M059J (cell line): Measurements from ENCODE around the gene NDUFA13. TPM values are rescaled to one million over a fixed set of nuclear protein-coding genes. Genes with fewer than 3 reads are reported as not detected.

Experiments used
- DNase-seq: peaks from one replicate; pipeline ENCODE4 v3.0.0-alpha.2; 2012; ENCODE audit warnings: low read depth
- total RNA-seq: library from RNA; depleted of rRNA; stranded (reverse); fragments of >200 nt; shearing (Covaris generic); gene quantifications from 2 replicates; pipeline ENCODE4 v1.2.3, GENCODE V29; 2014

The NDUFA13 gene
- total RNA-seq, 1 experiment from 2014 or later, result 205 TPM

- DNase-seq, result no peak
These were observed 31.8 kb downstream of the NDUFA13 start for GRCh38 chr19:19547674-19548336.

GRCh38 chr19:19548915-19549759 lies 33.1 kb downstream of the NDUFA13 start:
- DNase-seq, result no peak

- no peak for DNase-seq
These were observed 33.9 kb downstream of the NDUFA13 start for GRCh38 chr19:19549804-19550464.

- peak; percentile 73 for DNase-seq
These were observed 34.5 kb downstream of the NDUFA13 start for GRCh38 chr19:19550485-19550929.

- no peak for DNase-seq
These were observed 35.2 kb downstream of the NDUFA13 start for GRCh38 chr19:19550972-19551852.

- peak; percentile 45 for DNase-seq
These were observed 35.8 kb downstream of the NDUFA13 start for GRCh38 chr19:19551853-19552192.

GRCh38 chr19:19552798-19553197 lies 36.8 kb downstream of the NDUFA13 start:
- peak; percentile 40 for DNase-seq

GRCh38 chr19:19553670-19554069 lies 37.6 kb downstream of the NDUFA13 start:
- no peak for DNase-seq

- peak; percentile 29 for DNase-seq
These were observed 38.3 kb downstream of the NDUFA13 start for GRCh38 chr19:19554074-19555023.

- no peak for DNase-seq
These were observed 42.0 kb downstream of the NDUFA13 start for GRCh38 chr19:19558055-19558454.

GRCh38 chr19:19558636-19559035 lies 42.6 kb downstream of the NDUFA13 start:
- DNase-seq, result no peak

GRCh38 chr19:19559931-19560330 lies 43.9 kb downstream of the NDUFA13 start:
- no peak for DNase-seq

- DNase-seq, result no peak
These were observed 46.1 kb downstream of the NDUFA13 start for GRCh38 chr19:19561946-19562664.

- DNase-seq, result no peak
These were observed 46.8 kb downstream of the NDUFA13 start for GRCh38 chr19:19562665-19563347.

- no peak for DNase-seq
These were observed 47.4 kb downstream of the NDUFA13 start for GRCh38 chr19:19563348-19563848.

- peak; percentile 43 for DNase-seq
These were observed 50.3 kb downstream of the NDUFA13 start for GRCh38 chr19:19566306-19566705.

- DNase-seq, result no peak
These were observed 51.4 kb downstream of the NDUFA13 start for GRCh38 chr19:19567391-19567790.

GRCh38 chr19:19568802-19569756 lies 53.1 kb downstream of the NDUFA13 start:
- peak; percentile 84 for DNase-seq
